Gastrocnemius medialis (tissue), 4 donors: ENCODE measurements around the gene DISP3.

ENCODE experiments used
- CTCF ChIP-seq, 5 experiments: fragments of 450-650 bp in 3 of 5; fragments of 200-600 bp in 2 of 5; sonication (generic) in 2 of 5; IDR thresholded peaks in 4 of 5; conservative IDR thresholded peaks in 1 of 5; 1 replicate in 4 of 5; 2 replicates in 1 of 5; pipeline ENCODE4 v1.5.1; 2016 to 2019; ENCODE audit warnings: antibody characterized with exemption in 5 of 5, mild to moderate bottlenecking in 3 of 5, moderate library complexity in 3 of 5
- POLR2A ChIP-seq, 2 donors: fragments of 450-650 bp; IDR thresholded peaks; one replicate each; pipeline ENCODE4 v1.6.1; 2017; ENCODE audit warnings: antibody characterized with exemption in 2 of 2, mild to moderate bottlenecking in 2 of 2, moderate library complexity in 2 of 2

GRCh38 chr1:11543392-11543791 lies 64.4 kb downstream of the DISP3 start:
- TF ChIP-seq POLR2A (IDR thresholded peaks at IDR 0.05) (no peak), CTCF (IDR thresholded peaks at IDR 0.05 in 4 of 5, conservative IDR thresholded peaks at IDR 0.05 in 1 of 5) (no peak)
